ENCODE measurements around the gene PSMA5. TPM values are rescaled to one million over a fixed set of nuclear protein-coding genes. Genes with fewer than 3 reads are reported as not detected.
"Not testable (repeated sequence)": the region's sequence is repeated elsewhere in the genome, so short reads cannot be mapped to it uniquely, and the experiment has no call there.

Gene PSMA5
- total RNA-seq, 1 donor from 2014 or later, result 99.8 TPM

DNA sequence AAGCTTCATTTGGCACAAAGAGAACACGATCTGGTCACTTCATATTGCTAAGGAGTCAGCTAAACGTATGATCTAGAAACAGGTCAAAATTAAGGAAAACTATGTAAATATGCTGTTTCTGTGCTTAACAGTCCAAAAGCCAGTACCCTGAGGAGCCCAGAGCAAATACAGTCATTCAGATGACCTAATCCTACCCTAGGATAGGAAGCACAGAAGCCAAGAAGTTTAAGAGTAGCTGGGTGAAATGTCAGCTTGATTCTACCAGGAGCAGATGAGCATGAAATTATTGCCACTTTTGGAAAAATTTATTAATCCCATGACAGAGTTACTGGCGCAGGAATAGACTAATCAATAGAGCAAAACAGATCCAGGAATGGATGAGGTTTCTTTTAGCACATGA, 46.8 kb downstream of the PSMA5 start:
- TF ChIP-seq, protein P1, sequence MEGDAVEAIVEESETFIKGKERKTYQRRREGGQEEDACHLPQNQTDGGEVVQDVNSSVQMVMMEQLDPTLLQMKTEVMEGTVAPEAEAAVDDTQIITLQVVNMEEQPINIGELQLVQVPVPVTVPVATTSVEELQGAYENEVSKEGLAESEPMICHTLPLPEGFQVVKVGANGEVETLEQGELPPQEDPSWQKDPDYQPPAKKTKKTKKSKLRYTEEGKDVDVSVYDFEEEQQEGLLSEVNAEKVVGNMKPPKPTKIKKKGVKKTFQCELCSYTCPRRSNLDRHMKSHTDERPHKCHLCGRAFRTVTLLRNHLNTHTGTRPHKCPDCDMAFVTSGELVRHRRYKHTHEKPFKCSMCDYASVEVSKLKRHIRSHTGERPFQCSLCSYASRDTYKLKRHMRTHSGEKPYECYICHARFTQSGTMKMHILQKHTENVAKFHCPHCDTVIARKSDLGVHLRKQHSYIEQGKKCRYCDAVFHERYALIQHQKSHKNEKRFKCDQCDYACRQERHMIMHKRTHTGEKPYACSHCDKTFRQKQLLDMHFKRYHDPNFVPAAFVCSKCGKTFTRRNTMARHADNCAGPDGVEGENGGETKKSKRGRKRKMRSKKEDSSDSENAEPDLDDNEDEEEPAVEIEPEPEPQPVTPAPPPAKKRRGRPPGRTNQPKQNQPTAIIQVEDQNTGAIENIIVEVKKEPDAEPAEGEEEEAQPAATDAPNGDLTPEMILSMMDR (conservative IDR thresholded peaks at IDR 0.05), result no peak
- Mint-ChIP-seq H3K4me3 (no peak overlapping the region), H3K9me3 (peaks cover 3% of the 10 kb centered on the region), H3K27me3 (ENCODE audit: low read depth) (no peaks in the 10 kb centered on the region), H3K4me1 (peaks cover 21% of the 10 kb centered on the region), H3K36me3 (ENCODE audit: low read depth) (no peaks in the 10 kb centered on the region), H3K27ac (ENCODE audit: unreplicated experiment) (no peak overlapping the region)
- no peak for DNase-seq (ENCODE audit: low read depth, low spot score)

DNA sequence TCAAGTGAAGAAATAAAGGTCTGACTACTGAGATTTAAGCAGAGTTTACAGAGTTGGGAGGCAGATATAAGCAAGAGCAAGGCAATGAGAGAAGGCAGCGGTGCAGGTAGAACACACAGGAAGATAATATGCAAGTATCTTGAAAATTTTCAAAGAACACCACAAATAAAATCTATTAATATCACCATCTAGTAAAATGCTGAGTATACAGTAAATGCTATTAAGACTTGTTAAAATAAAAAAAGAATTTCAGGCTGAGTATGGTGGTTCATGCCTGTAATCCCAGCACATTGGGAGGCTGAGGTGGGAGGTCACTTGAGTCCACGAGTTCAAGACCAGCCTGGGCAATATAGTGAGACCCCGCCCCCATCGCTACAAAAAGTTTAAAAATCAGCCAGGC, 48.5 kb downstream of the PSMA5 start:
- peaks cover 3% of the 10 kb centered on the region for H3K9me3 Mint-ChIP-seq
- TF ChIP-seq, protein P1 (conservative IDR thresholded peaks at IDR 0.05), result no peak
- no peak overlapping the region for H3K27ac Mint-ChIP-seq (ENCODE audit: unreplicated experiment)
- H3K36me3 Mint-ChIP-seq (ENCODE audit: low read depth), result no peaks in the 10 kb centered on the region
- H3K4me3 Mint-ChIP-seq, result no peak overlapping the region
- peaks cover 7% of the 10 kb centered on the region for H3K4me1 Mint-ChIP-seq
- H3K27me3 Mint-ChIP-seq (ENCODE audit: low read depth), result no peaks in the 10 kb centered on the region
- DNase-seq (ENCODE audit: low read depth, low spot score), result no peak

DNA sequence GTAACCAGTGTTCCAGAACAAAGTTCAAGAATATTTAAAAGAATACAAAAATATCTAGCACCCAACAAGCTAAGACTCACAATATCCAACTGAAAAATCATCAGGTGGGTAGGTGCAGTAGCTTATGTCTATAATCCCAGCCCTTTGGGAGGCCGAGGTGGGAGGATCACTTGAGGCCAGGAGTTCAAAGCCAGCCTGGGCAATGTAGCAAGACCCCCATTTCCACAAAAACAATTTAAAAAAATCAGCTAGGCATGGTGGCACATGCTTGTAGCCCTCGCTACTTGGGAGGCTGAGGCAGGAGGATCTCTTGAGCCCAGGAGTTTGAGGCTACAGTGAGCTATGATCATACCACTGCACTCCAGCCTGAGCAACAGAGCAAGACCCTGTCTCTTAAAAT, 52.6 kb downstream of the PSMA5 start:
- H3K9me3 Mint-ChIP-seq; H3K27ac Mint-ChIP-seq (ENCODE audit: unreplicated experiment); H3K4me1 Mint-ChIP-seq; DNase-seq (ENCODE audit: low read depth, low spot score); H3K36me3 Mint-ChIP-seq (ENCODE audit: low read depth); H3K4me3 Mint-ChIP-seq; H3K27me3 Mint-ChIP-seq (ENCODE audit: low read depth): not testable (repeated sequence)

DNA sequence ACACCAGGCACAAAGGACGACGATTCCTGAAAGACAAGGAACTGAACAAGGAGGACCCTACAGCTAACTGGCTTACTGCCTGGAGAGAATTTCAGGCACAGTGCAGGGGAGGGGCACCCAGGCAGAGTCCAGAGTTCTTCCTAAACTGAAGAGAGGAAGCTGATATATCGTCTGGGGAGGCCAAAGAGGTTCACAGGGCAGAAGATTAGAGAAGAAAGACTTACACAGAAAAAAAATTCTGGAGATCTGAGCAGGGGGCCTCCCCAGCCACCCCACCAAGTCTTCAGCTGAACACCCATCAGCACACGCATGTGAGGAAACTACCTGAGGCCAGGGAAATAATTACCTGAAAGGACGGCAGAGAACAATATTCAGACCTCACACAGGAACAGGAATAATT, 53.1 kb downstream of the PSMA5 start:
- Mint-ChIP-seq H3K4me1 (peaks cover 3% of the 10 kb centered on the region), H3K27ac (ENCODE audit: unreplicated experiment) (no peak overlapping the region), H3K4me3 (no peak overlapping the region), H3K27me3 (ENCODE audit: low read depth) (no peaks in the 10 kb centered on the region), H3K9me3 (peaks cover 3% of the 10 kb centered on the region), H3K36me3 (ENCODE audit: low read depth) (no peaks in the 10 kb centered on the region)
- TF ChIP-seq, protein P1 (conservative IDR thresholded peaks at IDR 0.05), result no peak
- no peak for DNase-seq (ENCODE audit: low read depth, low spot score)

DNA sequence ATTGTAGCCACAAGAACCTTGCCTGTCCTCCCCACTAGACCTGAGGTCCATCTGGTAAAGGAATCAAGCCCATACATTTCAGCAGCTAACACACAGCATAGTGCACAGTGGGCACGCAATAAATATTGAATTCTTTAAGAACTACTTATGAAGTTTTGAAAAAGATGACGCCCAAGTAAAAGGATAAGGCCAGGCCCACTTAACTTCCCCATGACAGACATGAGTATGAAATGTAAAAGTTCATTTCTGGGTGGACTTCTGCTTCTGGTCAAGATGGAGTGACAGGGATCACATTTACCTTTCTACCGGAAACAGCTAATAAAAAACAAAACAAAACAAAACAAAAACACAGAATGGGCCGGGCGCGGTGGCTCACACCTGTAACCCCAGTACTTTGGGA, 54.0 kb downstream of the PSMA5 start:
- no peak overlapping the region for H3K4me3 Mint-ChIP-seq
- TF ChIP-seq, protein P1 (conservative IDR thresholded peaks at IDR 0.05), result no peak

DNA sequence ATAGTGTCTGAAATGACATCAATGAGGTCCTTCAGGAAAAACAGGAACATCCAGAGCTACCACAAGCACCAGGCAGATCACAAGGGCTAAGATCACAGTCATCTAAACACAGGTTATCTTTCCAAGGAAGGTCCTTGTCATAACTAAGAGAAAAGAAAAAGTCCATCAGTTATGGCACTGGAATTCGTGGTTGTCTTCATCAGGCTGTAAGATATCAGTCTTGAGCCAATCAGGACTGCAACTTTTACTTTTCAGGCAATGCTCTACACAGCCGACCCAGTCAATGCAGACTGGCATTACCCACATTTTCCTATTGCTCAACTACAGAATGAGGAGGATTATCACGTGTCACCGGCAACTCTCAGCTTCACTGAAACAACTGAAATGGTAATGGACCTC, 54.9 kb downstream of the PSMA5 start:
- Mint-ChIP-seq H3K27me3 (ENCODE audit: low read depth) (no peaks in the 10 kb centered on the region), H3K4me1 (peaks cover 3% of the 10 kb centered on the region), H3K4me3 (no peak overlapping the region), H3K27ac (ENCODE audit: unreplicated experiment) (no peak overlapping the region), H3K9me3 (peaks cover 3% of the 10 kb centered on the region), H3K36me3 (ENCODE audit: low read depth) (peaks cover 8% of the 10 kb centered on the region)
- DNase-seq (ENCODE audit: low read depth, low spot score), result no peak
- TF ChIP-seq, protein P1 (conservative IDR thresholded peaks at IDR 0.05), result no peak

More for the DNA sequence above, 54.0 kb downstream of the PSMA5 start:
- Mint-ChIP-seq H3K9me3 (peaks cover 3% of the 10 kb centered on the region), H3K4me1 (peaks cover 3% of the 10 kb centered on the region), H3K27ac (ENCODE audit: unreplicated experiment) (no peak overlapping the region), H3K36me3 (ENCODE audit: low read depth) (peaks cover 6% of the 10 kb centered on the region), H3K27me3 (ENCODE audit: low read depth) (no peaks in the 10 kb centered on the region)
- DNase-seq (ENCODE audit: low read depth, low spot score), result no peak
